ENCODE results near the gene DDX4.
"Not testable (repeated sequence)": the region's sequence is repeated elsewhere in the genome, so short reads cannot be mapped to it uniquely, and the experiment has no call there.

Gene DDX4

DNA sequence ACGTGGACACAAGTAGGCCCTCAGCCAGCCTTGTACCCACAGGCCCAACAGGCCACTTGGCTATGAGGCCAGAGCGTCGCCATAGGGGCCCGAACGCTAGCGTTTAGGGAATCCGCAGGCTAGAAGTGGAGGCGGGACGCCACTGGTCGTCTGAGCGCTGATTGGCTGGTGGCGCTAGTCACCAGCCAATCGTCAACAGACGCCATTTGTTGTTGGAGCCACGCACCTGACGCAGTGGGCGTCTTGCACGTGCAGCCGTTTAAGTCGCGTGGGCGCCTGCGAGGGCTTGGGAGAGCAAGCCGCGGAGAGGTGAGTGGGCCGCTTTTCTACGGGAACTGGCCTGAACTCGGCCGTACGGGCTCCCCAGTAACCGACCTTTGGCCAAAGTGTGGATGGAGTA is at the start of gene DDX4:
DDX4 (plus strand) TSS at position 269 of the 400 bp plus-strand sequence. CDS start 903 bp downstream, outside the sequence.
- DNase-seq (ENCODE audit: low read depth) = no peak

DNA sequence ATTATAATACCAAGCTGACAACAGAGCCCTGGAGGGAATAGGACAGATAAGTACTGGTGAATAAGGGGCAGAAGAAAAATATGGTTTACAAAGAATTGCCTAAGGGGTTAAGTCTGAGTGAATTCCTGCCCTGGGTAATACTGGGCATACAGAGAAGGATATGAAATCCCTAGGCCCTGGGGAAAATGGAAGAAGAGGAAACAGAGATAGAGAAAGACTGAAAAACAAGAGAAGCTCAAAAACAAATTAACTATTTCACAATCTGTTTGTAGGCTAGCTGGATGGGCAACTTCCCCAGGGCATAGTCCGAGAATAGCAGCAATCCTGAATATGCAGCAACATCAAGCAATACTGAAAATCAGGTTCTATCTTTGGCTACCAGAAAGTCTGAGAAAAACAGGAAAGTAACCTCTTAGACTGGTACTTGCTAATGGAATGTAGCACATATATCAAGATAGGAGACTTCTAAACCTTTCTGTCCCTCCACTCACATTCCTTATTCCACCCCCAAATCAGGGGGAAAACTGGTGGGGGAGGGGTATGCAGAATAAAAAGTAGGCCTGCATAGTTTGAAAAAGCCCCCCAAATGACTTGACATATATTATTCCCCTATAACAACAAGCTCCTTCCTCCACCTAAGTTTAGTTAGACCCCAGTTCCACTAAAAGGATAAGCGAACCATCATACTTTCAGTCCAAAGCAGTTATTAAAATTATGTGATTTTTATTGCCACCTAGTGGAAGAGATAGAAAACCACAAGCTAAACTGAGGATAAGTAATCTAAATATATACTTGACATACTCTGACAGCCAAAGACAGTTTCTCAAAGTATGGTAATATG is 46.4 kb upstream of the DDX4 start:
- DNase-seq (ENCODE audit: low read depth) = no peak

DNA sequence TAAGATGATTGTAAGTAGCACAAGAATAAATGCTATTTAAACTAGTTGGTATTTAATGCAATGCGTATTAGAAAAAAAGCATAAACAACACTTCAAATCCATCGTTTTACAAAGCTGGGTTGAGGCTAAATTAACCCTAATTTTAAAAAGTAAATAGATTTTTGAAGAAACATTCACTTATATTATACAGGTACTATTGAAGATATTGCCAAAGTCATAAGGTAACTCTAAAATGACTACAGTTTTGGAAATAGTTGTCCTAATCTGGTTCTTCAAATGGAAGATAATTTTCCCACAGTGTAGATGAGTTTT is 45.8 kb upstream of the DDX4 start:
- no peak for DNase-seq (ENCODE audit: low read depth)

DNA sequence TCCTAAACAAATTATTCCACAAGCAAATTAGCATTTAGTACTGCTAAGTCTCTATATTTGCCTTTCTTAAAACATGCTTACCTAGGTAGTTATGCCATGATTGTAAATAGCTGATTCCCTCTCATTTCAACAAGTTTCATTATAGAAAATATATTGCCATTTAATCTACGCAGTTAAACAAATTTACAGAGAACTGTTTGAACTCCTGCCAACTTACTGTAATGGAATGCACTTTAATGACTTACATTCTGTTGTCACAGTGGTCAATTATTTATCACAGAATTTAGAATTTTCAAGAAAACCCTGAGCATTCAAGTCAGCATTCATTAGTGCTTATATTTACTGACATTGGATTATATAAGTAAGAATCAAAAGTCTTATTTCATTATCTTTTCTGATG is 45.4 kb upstream of the DDX4 start:
- no peak for DNase-seq (ENCODE audit: low read depth)

GRCh38 chr5:55694152-55694830 is 43.6 kb upstream of the DDX4 start:
- DNase-seq (ENCODE audit: low read depth) = no peak

DNA sequence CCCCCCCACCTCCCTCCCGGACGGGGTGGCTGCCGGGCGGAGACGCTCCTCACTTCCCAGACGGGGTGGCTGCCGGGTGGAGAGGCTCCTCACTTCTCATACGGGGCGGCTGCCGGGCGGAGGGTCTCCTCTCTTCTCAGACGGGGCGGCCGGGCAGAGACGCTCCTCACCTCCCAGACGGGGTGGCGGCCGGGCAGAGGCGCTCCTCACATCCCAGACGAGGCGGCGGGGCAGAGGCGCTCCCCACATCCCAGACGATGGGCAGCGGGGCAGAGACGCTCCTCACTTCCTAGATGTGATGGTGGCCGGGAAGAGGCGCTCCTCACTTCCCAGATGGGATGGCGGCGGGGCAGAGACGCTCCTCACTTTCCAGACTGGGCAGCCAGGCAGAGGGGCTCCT is 41.2 kb upstream of the DDX4 start:
- not testable (repeated sequence) for DNase-seq (ENCODE audit: low read depth)

- DNase-seq (ENCODE audit: low read depth) = no peak
Observed at GRCh38 chr5:55699041-55699688, 38.7 kb upstream of the DDX4 start.

- DNase-seq (ENCODE audit: low read depth) = no peak
Observed at GRCh38 chr5:55700745-55701144, 37.1 kb upstream of the DDX4 start.

- DNase-seq (ENCODE audit: low read depth) = no peak
Observed at GRCh38 chr5:55701462-55702103, 36.3 kb upstream of the DDX4 start.

GRCh38 chr5:55702598-55703345 is 35.1 kb upstream of the DDX4 start:
- no peak for DNase-seq (ENCODE audit: low read depth)

GRCh38 chr5:55706230-55706629 is 31.6 kb upstream of the DDX4 start:
- DNase-seq (ENCODE audit: low read depth) = no peak

GRCh38 chr5:55708732-55709131 is 29.1 kb upstream of the DDX4 start:
- no peak for DNase-seq (ENCODE audit: low read depth)

- no peak for DNase-seq (ENCODE audit: low read depth)
Observed at GRCh38 chr5:55711507-55712022, 26.3 kb upstream of the DDX4 start.

DNA sequence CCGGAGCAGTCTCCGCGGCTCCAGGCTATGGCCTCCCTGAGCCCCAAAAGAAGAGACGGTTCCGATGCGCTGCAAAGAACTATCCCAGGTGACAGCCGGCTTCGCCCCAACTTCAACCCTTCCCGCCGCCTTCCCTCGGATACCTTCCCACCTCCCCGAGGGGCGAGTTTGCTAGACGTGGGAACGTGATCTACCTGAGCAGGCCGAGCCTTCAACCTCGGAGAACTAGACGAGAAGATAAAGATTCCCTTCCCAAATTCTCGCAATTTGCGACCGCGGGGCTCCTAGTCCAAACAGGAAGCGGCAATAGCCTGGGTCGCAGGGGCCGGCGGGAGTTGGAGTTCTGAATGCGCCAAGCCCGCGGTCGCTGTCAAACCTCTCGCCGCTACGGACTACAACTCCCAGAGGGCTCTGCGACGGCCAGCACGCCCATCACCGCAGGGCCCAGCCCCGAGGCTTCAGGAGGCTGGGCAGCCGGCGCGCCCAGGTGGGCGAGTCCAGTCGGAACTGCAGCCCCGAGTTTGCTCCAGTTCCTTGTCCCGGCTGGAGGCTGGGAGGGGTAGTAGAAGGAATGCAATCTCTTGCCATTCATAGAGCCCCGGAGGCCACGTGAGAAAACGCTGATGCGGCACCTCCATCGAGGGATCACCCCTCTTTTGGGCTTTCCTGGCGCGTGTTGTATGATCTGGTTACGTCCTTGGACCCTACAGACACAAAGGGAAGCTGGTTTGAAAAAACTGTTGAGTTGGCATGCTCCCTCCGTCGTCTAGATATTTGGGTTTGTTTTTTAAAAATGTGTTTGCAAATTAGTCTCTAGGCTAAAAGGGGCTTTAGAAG is 25.6 kb upstream of the DDX4 start, which contains the start of gene SLC38A9:
SLC38A9 (minus strand) TSS at position 302 of the 837 bp plus-strand sequence. CDS start 14,366 bp downstream, outside the sequence.
- peak; percentile 89 for DNase-seq (ENCODE audit: low read depth)

DNA sequence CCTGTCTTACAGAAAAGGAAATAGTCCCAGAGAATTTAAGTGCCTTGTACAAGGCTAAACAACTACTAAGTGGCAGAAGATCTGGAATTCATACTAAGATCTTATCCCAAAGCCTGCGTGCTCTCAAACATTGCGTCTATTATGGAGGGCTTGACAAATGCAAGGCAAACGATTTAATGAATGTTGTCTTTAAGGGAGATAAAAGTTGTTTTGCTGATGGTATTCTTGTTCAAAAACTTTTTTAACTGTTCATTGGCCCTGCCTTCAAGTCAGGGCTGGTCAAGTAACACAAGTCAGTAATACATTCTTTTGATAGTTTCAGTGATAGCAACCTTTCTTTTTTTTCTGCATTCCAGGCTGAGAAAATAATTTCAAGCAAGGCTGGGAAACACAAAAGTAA is 24.0 kb upstream of the DDX4 start:
- no peak for DNase-seq (ENCODE audit: low read depth)

DNA sequence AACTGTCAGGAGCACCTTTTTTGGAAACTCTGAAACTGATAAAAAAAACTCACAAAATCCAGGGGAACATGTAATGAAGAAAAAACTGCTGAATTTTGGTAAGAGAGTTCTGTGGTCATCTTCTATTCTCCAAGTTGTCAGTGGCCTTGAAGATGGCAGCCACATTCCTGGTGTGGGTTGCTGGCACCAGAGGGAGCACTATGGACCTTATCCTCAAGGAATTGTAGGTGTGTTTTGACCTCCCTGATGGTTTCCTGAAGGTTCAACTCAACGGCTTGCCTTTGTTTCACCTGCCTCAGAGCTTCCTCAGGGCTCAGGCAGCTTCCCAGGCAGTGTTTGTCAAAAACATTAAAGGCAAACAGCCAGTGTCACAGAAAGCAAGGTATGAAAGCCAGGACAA is 23.5 kb upstream of the DDX4 start:
- DNase-seq (ENCODE audit: low read depth) = no peak

GRCh38 chr5:55714749-55715148 is 23.1 kb upstream of the DDX4 start:
- DNase-seq (ENCODE audit: low read depth) = no peak

DNA sequence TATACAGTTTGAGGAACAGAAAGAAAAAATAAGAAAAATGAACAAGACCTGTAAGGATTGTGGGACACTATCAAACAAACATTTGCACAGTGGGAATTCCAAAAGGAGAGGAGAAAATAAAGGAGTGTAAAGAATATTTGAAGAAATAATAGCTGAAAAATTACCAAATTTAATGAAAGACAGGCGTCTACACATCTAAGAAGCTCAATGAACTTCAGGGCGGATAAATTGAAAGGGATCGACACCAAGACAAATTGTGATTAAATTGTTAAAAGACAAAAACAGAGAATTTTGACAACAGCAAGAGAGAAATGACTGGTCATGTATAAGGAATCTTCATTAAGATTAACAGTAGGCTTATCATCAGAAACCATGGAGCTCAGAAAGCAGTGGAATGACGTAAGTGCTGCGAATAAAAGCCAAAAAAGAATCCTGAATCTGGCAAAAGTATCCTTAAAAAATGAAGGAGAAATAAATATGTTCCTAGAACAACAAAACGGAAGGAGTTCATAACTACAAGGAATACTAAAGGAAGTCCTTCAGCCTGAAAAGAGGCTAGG is 22.3 kb upstream of the DDX4 start:
- DNase-seq (ENCODE audit: low read depth) = no peak

- not testable (repeated sequence) for DNase-seq (ENCODE audit: low read depth)
Observed at GRCh38 chr5:55719026-55719425, 18.8 kb upstream of the DDX4 start.

GRCh38 chr5:55720188-55720703 is 17.6 kb upstream of the DDX4 start:
- DNase-seq (ENCODE audit: low read depth) = no peak

Data from stimulated activated CD4-positive, alpha-beta T cell treated with anti-CD3 and anti-CD28 coated beads, Interleukin-2, amount 100 ng/mL, for 4 hours (primary cell).